HepG2 (cell line): ENCODE data around the gene ZNF511. TPM values are rescaled to one million over a fixed set of nuclear protein-coding genes. Genes with fewer than 3 reads are reported as not detected.
A peak's percentile ranks its signal among the peaks of the same experiment; 100 is the strongest.

Source experiments
- BCL6 ChIP-seq: IDR thresholded peaks from 2 replicates; pipeline ENCODE4 v1.6.1; 2016; ENCODE audit warnings: missing genetic modification reagents, missing compliant biosample characterization
- BCLAF1 ChIP-seq: fragments of 450-650 bp; IDR thresholded peaks from 2 replicates; pipeline ENCODE4 v1.6.1; 2017; ENCODE audit warnings: mild to moderate bottlenecking
- EP300 ChIP-seq, 3 experiments: sonication (generic) in 1 of 3; formaldehyde crosslinking in 1 of 3; IDR thresholded peaks; 2 replicates each; pipeline versions ENCODE4 v1.5.1 to v1.6.1; 2011 to 2020; ENCODE audit warnings: low read depth in 2 of 3, low read length in 2 of 3, borderline replicate concordance in 1 of 3, improper control_type of control experiment in 1 of 3, mild to moderate bottlenecking in 1 of 3, missing genetic modification reagents in 1 of 3, moderate library complexity in 1 of 3
- GATAD1 ChIP-seq: IDR thresholded peaks from 2 replicates; pipeline ENCODE4 v1.6.1; 2016; ENCODE audit warnings: missing genetic modification reagents, missing compliant biosample characterization
- HNF1A ChIP-seq, 2 experiments: sonication (generic) in 1 of 2; formaldehyde crosslinking in 1 of 2; IDR thresholded peaks; 2 replicates each; pipeline versions ENCODE4 v1.4.0 to v1.6.1; 2016 to 2020; ENCODE audit warnings: borderline replicate concordance in 1 of 2, low read depth in 1 of 2, mild to moderate bottlenecking in 1 of 2, missing genetic modification reagents in 1 of 2
- JARID2 ChIP-seq: sonication (generic); formaldehyde crosslinking; IDR thresholded peaks from 2 replicates; pipeline ENCODE4 v1.8.1; 2023; ENCODE audit warnings: missing genetic modification reagents, inconsistent platforms; ENCODE audit not compliant: insufficient replicate concordance
- KDM5A ChIP-seq: fragments of 200-600 bp; sonication (generic); IDR thresholded peaks from 2 replicates; pipeline ENCODE4 v1.7.0; 2018; ENCODE audit warnings: antibody characterized with exemption, mild to moderate bottlenecking, low read length, borderline replicate concordance
- MLX ChIP-seq: IDR thresholded peaks from 2 replicates; pipeline ENCODE4 v1.6.1; 2016
- MYPOP ChIP-seq: sonication (generic); formaldehyde crosslinking; IDR thresholded peaks from 2 replicates; pipeline ENCODE4 v1.8.1; 2023; ENCODE audit warnings: mild to moderate bottlenecking, moderate library complexity, missing genetic modification reagents
- NFATC3 ChIP-seq: sonication (generic); formaldehyde crosslinking; IDR thresholded peaks from 2 replicates; pipeline ENCODE4 v1.5.1; 2020; ENCODE audit warnings: mild to moderate bottlenecking, missing genetic modification reagents
- NONO ChIP-seq, 2 experiments: fragments of 450-650 bp in 1 of 2; sonication (generic) in 1 of 2; formaldehyde crosslinking in 1 of 2; IDR thresholded peaks in 1 of 2; conservative IDR thresholded peaks in 1 of 2; 2 replicates each; pipeline versions ENCODE4 v1.6.1 to v1.8.0; 2017 to 2022; ENCODE audit warnings: mild to moderate bottlenecking in 1 of 2, missing genetic modification reagents in 1 of 2, moderate library complexity in 1 of 2
- PITX1 ChIP-seq: sonication (generic); formaldehyde crosslinking; IDR thresholded peaks from 2 replicates; pipeline ENCODE4 v1.5.1; 2020; ENCODE audit warnings: mild to moderate bottlenecking, missing genetic modification reagents
- PLSCR1 ChIP-seq: sonication (generic); formaldehyde crosslinking; IDR thresholded peaks from 2 replicates; pipeline ENCODE4 v1.5.0; 2020; ENCODE audit warnings: missing genetic modification reagents, mild to moderate bottlenecking, borderline replicate concordance
- RXRB ChIP-seq: IDR thresholded peaks from 2 replicates; pipeline ENCODE4 v1.6.1; 2016; ENCODE audit warnings: borderline replicate concordance, missing genetic modification reagents, missing compliant biosample characterization
- SRY ChIP-seq: sonication (generic); formaldehyde crosslinking; IDR thresholded peaks from 2 replicates; pipeline ENCODE4 v1.8.0; 2022; ENCODE audit warnings: mild to moderate bottlenecking, missing genetic modification reagents
- THYN1 ChIP-seq: sonication (generic); formaldehyde crosslinking; IDR thresholded peaks from 2 replicates; pipeline ENCODE4 v1.8.1; 2023; ENCODE audit warnings: low read depth, mild to moderate bottlenecking, moderate library complexity, missing genetic modification reagents, borderline replicate concordance
- ZNF746 ChIP-seq: sonication (generic); formaldehyde crosslinking; IDR thresholded peaks from 2 replicates; pipeline ENCODE4 v1.8.0; 2022; ENCODE audit warnings: mild to moderate bottlenecking, missing genetic modification reagents
- ZNF773 ChIP-seq: sonication (generic); formaldehyde crosslinking; IDR thresholded peaks from 2 replicates; pipeline ENCODE4 v1.4.0; 2020; ENCODE audit warnings: missing genetic modification reagents, borderline replicate concordance
- polyA plus RNA-seq, 8 experiments: library from polyadenylated mRNA; depleted of rRNA in 3 of 8; stranded (reverse) in 7 of 8; unstranded in 1 of 8; fragments of >200 nt; fragmentation: Illumina TruSeq in 4 of 8; extraction: Trizol in 4 of 8; gene quantifications; 2 replicates each; pipeline versions ENCODE4 v1.2.1 to v1.2.3, GENCODE V29; 2011 to 2016; ENCODE audit warnings: low read depth in 4 of 8, missing spikeins in 1 of 8, mixed read lengths in 1 of 8; ENCODE audit not compliant: insufficient read depth in 1 of 8
- total RNA-seq, 5 experiments: library from RNA; depleted of rRNA; stranded (reverse); fragments of >200 nt; fragmentation: Illumina TruSeq; extraction: Trizol; gene quantifications; 2 replicates each; pipeline ENCODE4 v1.2.3, GENCODE V29; 2016; ENCODE audit warnings: low read depth in 1 of 5

ZNF511 gene
- total and polyA plus RNA-seq, 2 of the 13 experiments (the other 11 are each of a cell fraction or from before 2014, with no cell fraction given), result 35.6 to 66.4 TPM

GRCh38 chr10:133318494-133319127, 9.9 kb downstream of the ZNF511 start (continued):
- TF ChIP-seq PLSCR1, result no peak
- no peak for TF ChIP-seq NONO (IDR thresholded peaks at IDR 0.05)
- TF ChIP-seq NONO (CRISPR knock-in tag; conservative IDR thresholded peaks at IDR 0.05), result peak; percentile 55; the same call in 1 of the 2 replicates
- TF ChIP-seq NFATC3, result no peak
- no peak for TF ChIP-seq KDM5A
- no peak for TF ChIP-seq BCLAF1
- TF ChIP-seq RXRB (CRISPR knock-in tag), result peak; percentile 66
- TF ChIP-seq EP300 (IDR thresholded peaks at IDR 0.05; ENCODE audit: low read depth in 2 of 2, low read length in 2 of 2), result no peak
- no peak for TF ChIP-seq EP300 (CRISPR knock-in tag; IDR thresholded peaks at IDR 0.05; ENCODE audit: borderline replicate concordance)
- TF ChIP-seq GATAD1 (CRISPR knock-in tag), result peak; percentile 69
- peak; percentile 87 for TF ChIP-seq JARID2 (CRISPR knock-in tag)
- no peak for TF ChIP-seq THYN1 (CRISPR knock-in tag)
- no peak for TF ChIP-seq MYPOP (CRISPR knock-in tag)
- TF ChIP-seq PITX1, result no peak
- no peak for TF ChIP-seq ZNF773 (CRISPR knock-in tag)
- TF ChIP-seq ZNF746 (CRISPR knock-in tag), result no peak
- TF ChIP-seq HNF1A (IDR thresholded peaks at IDR 0.05; ENCODE audit: low read depth), result no peak
- TF ChIP-seq HNF1A (CRISPR knock-in tag; IDR thresholded peaks at IDR 0.05; ENCODE audit: borderline replicate concordance), result no peak
- TF ChIP-seq SRY (CRISPR knock-in tag), result peak; percentile 73; the same call in 1 of the 2 replicates
- 0 out of 2 replicates have a peak, but pooled peaks have one; percentile 40 for TF ChIP-seq BCL6 (CRISPR knock-in tag)
- TF ChIP-seq MLX (CRISPR knock-in tag), result no peak
